ENCODE data around the gene TGFA. TPM values are rescaled to one million over a fixed set of nuclear protein-coding genes. Genes with fewer than 3 reads are reported as not detected.

TGFA gene
- total RNA-seq, 1 donor from 2014 or later: not detected

GRCh38 chr2:70433315-70433714, 120.3 kb downstream of the TGFA start:
- H3K4me1 Mint-ChIP-seq (ENCODE audit: low read depth): no peaks in the 10 kb centered on the region
- intact Hi-C loops (cut with micrococcal nuclease): no loop called here

DNA sequence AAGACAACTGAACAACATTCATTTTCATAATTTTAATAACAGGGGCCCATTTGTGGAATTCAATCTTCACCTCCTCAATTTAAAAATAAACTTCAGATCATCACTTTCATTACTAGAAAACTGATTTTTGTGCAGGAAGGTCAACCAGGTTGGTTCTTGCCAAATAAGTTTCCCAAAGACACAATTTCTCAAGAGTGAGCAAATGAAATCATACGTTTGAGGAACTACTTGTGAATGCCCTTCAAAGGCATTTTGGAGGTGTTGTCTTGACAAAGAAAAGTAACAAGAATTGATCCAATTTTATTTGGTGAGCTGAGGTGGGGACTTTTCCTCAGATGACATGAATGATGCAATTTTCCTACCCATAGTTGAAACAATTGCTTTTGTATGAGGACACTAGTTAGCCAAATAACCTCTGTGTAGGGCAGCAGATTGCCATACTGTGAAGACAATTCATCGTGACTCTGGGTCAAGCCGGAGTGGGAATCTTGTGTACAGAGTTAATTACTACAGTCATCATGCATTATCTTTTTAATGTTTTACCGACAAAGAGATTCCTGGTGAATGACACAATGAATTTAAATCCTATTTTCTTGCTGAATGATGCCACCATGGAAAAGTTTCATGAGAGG, 121.8 kb downstream of the TGFA start:
- Mint-ChIP-seq H3K9me3 (no peaks in the 10 kb centered on the region), H3K36me3 (ENCODE audit: low read depth) (no peaks in the 10 kb centered on the region), H3K4me3 (ENCODE audit: low read depth) (no peak overlapping the region), H3K27ac (no peak overlapping the region), H3K27me3 (ENCODE audit: low read depth) (peaks cover 4% of the 10 kb centered on the region), H3K4me1 (ENCODE audit: low read depth) (no peaks in the 10 kb centered on the region)
- DNase-seq (ENCODE audit: low spot score): no peak
- intact Hi-C loops (cut with micrococcal nuclease): no loop called here

More at GRCh38 chr2:70433315-70433714, 120.3 kb downstream of the TGFA start:
- H3K27ac Mint-ChIP-seq: no peak overlapping the region
- no peaks in the 10 kb centered on the region for H3K36me3 Mint-ChIP-seq (ENCODE audit: low read depth)
- no peak for DNase-seq (ENCODE audit: low spot score)
- H3K27me3 Mint-ChIP-seq (ENCODE audit: low read depth): peaks cover 8% of the 10 kb centered on the region
- H3K9me3 Mint-ChIP-seq: no peaks in the 10 kb centered on the region
- H3K4me3 Mint-ChIP-seq (ENCODE audit: low read depth): no peak overlapping the region

DNA sequence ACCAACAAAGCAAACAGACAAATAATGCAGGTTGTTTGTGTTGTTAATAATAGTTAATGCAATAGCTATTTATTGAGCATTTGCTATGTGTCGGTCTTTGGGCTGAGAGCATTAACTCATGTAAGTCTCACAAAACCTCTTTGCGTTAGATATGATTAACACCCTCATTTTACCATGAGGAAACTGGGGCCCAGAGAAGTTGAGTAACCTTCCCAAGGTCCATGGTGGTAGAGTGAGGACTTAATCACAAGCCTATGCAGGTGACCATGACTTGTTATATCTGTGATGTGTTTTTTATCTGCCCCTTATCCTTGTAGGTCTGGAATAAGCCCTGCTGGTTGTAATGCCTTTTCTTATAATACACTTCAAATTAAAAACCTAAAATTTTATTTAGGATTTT, 127.3 kb downstream of the TGFA start:
- Mint-ChIP-seq H3K27me3 (ENCODE audit: low read depth) (peaks cover 2% of the 10 kb centered on the region), H3K4me1 (ENCODE audit: low read depth) (no peaks in the 10 kb centered on the region), H3K36me3 (ENCODE audit: low read depth) (no peaks in the 10 kb centered on the region), H3K9me3 (no peaks in the 10 kb centered on the region), H3K27ac (no peak overlapping the region), H3K4me3 (ENCODE audit: low read depth) (no peak overlapping the region)
- no peak for DNase-seq (ENCODE audit: low spot score)
- intact Hi-C loops (cut with micrococcal nuclease): no loop called here

DNA sequence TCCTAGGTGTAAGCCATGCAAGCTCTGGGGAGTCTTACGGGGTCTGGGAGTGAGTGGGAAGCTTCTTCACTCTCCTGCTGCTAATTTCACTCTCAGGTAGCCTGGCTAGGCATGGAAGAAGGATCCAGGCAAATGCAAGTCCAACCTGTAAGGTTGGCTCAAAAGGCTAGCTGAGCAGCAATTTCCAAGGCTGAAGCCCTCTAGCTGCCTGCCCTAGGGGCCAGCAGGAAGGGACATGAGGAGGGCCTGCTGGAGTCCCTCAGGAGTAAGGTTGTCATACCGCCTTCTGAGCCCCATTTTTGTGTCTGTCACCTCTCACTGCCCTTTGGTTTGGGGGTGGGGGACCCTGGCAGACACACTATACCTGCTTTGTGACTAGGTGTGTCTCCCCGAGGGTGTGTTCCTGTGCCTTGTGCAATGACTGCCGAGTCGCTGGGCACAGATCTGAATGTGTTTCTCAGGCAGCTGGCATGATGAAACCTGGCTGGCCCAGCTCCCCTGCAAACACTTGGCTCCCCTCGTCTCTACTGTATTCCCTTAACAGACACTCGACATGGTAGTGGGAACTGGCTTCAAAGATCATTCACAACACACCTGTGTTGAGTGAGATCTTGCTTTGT, 127.8 kb downstream of the TGFA start:
- peaks cover 2% of the 10 kb centered on the region for H3K27me3 Mint-ChIP-seq (ENCODE audit: low read depth)
- no peaks in the 10 kb centered on the region for H3K4me1 Mint-ChIP-seq (ENCODE audit: low read depth)
- H3K36me3 Mint-ChIP-seq (ENCODE audit: low read depth): no peaks in the 10 kb centered on the region
- intact Hi-C loops (cut with micrococcal nuclease): no loop called here
- DNase-seq (ENCODE audit: low spot score): no peak
- H3K27ac Mint-ChIP-seq: no peak overlapping the region
- H3K4me3 Mint-ChIP-seq (ENCODE audit: low read depth): no peak overlapping the region
- no peaks in the 10 kb centered on the region for H3K9me3 Mint-ChIP-seq

- H3K36me3 Mint-ChIP-seq (ENCODE audit: low read depth): no peaks in the 10 kb centered on the region
- H3K4me1 Mint-ChIP-seq (ENCODE audit: low read depth): no peaks in the 10 kb centered on the region
- H3K27me3 Mint-ChIP-seq (ENCODE audit: low read depth): peaks cover 11% of the 10 kb centered on the region
- no peaks in the 10 kb centered on the region for H3K9me3 Mint-ChIP-seq
- intact Hi-C loops (cut with micrococcal nuclease): no loop called here
- H3K4me3 Mint-ChIP-seq (ENCODE audit: low read depth): no peak overlapping the region
- no peak for DNase-seq (ENCODE audit: low spot score)
- H3K27ac Mint-ChIP-seq: no peak overlapping the region
Observed at GRCh38 chr2:70420740-70421139, 132.9 kb downstream of the TGFA start.

DNA sequence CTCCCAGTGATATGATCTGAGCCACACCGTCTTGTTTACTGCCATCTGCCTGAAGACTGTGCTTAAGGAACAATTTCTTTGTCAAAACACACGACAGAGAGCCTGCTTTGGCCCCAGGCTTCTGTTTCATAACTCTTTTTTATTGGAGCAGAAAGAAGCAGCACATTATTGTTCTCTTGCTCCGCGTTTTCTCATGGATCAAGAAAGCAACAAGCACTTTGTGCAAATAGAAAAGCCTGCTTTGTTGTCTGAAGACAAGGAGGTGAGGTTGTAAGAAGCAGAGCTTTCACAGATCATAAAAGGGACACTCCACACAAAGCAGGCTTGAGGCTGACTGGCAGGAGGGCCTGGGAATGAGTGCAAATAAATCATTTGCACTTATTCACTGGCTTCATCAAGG, 133.5 kb downstream of the TGFA start:
- H3K4me3 Mint-ChIP-seq (ENCODE audit: low read depth): no peak overlapping the region
- no peak overlapping the region for H3K27ac Mint-ChIP-seq
- no peaks in the 10 kb centered on the region for H3K4me1 Mint-ChIP-seq (ENCODE audit: low read depth)
- no peaks in the 10 kb centered on the region for H3K36me3 Mint-ChIP-seq (ENCODE audit: low read depth)
- H3K27me3 Mint-ChIP-seq (ENCODE audit: low read depth): peaks cover 13% of the 10 kb centered on the region
- intact Hi-C loops (cut with micrococcal nuclease): no loop called here
- no peaks in the 10 kb centered on the region for H3K9me3 Mint-ChIP-seq
- DNase-seq (ENCODE audit: low spot score): no peak

- DNase-seq (ENCODE audit: low spot score): no peak
- H3K27ac Mint-ChIP-seq: no peak overlapping the region
- intact Hi-C loops (cut with micrococcal nuclease): no loop called here
- no peaks in the 10 kb centered on the region for H3K36me3 Mint-ChIP-seq (ENCODE audit: low read depth)
- H3K4me1 Mint-ChIP-seq (ENCODE audit: low read depth): no peaks in the 10 kb centered on the region
- H3K9me3 Mint-ChIP-seq: no peaks in the 10 kb centered on the region
- peaks cover 17% of the 10 kb centered on the region for H3K27me3 Mint-ChIP-seq (ENCODE audit: low read depth)
- H3K4me3 Mint-ChIP-seq (ENCODE audit: low read depth): no peak overlapping the region
Observed at GRCh38 chr2:70418514-70418913, 135.1 kb downstream of the TGFA start.

DNA sequence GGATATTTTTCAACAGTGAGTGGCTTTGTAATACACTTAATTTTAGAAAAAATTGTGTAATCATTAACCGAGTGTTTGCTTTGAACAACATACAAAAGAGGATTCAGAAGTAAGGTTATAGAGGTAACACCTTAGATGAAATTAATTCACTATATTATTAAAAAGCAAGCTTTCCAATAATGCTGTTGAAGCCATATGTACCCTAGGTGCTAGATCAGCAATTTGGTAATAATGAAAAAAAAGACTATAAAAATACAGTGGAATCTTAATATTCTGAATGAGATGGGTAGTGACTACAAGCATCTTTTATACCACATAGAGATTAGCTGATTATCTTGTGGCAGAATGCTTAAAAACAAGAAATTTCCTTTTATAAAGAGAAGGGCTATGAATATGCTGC, 136.6 kb downstream of the TGFA start:
- no peak overlapping the region for H3K27ac Mint-ChIP-seq
- H3K27me3 Mint-ChIP-seq (ENCODE audit: low read depth): peaks cover 20% of the 10 kb centered on the region
- H3K9me3 Mint-ChIP-seq: no peaks in the 10 kb centered on the region
- no peaks in the 10 kb centered on the region for H3K4me1 Mint-ChIP-seq (ENCODE audit: low read depth)
- DNase-seq (ENCODE audit: low spot score): no peak
- H3K36me3 Mint-ChIP-seq (ENCODE audit: low read depth): no peaks in the 10 kb centered on the region
- H3K4me3 Mint-ChIP-seq (ENCODE audit: low read depth): no peak overlapping the region
- intact Hi-C loops (cut with micrococcal nuclease): no loop called here

DNA sequence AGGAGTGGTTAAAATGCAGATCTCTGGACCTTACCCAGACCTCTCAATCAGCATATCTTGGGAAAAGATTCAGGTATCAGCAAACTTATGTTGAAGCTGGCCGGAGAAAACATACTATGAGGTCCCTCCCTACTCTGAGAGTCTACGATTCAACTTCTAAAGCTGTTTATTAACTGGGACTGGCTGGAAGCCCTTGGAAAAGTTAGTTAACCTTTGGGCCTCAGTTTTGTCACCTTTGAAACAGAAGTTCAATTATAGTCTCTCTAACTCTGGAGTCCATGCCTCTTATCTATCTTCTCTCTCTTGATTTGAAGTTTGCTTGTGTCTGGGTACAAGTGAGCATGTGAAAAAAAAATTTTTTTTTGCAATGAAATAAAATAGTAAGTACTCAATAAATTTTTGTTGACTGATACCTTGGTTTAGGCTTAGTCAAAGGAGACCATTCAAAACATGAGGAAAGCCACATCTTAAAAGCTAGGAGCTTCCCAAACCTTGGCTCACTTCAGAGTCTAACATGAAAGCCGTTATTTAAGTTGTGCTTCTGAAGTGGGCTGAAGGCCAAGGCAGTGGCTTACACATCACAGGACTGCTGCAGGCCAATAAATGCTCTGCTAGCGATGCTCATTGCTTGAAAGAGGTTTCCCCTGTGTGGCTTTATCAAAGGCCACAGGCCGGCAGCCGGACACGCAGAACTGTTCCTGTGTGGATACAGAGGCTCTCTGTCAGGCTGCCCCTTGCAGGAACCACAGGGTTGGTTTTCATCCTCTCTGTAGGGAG, 141.1 kb downstream of the TGFA start:
- Mint-ChIP-seq H3K36me3 (ENCODE audit: low read depth) (no peaks in the 10 kb centered on the region), H3K27ac (no peak overlapping the region), H3K4me3 (ENCODE audit: low read depth) (no peak overlapping the region), H3K4me1 (ENCODE audit: low read depth) (no peaks in the 10 kb centered on the region), H3K9me3 (no peaks in the 10 kb centered on the region), H3K27me3 (ENCODE audit: low read depth) (peaks cover 26% of the 10 kb centered on the region)
- DNase-seq (ENCODE audit: low spot score): no peak
- intact Hi-C loops (cut with micrococcal nuclease): no loop called here

GRCh38 chr2:70411483-70412125, 142.0 kb downstream of the TGFA start:
- Mint-ChIP-seq H3K9me3 (no peaks in the 10 kb centered on the region), H3K27me3 (ENCODE audit: low read depth) (peaks cover 23% of the 10 kb centered on the region), H3K4me1 (ENCODE audit: low read depth) (no peaks in the 10 kb centered on the region)

DNA sequence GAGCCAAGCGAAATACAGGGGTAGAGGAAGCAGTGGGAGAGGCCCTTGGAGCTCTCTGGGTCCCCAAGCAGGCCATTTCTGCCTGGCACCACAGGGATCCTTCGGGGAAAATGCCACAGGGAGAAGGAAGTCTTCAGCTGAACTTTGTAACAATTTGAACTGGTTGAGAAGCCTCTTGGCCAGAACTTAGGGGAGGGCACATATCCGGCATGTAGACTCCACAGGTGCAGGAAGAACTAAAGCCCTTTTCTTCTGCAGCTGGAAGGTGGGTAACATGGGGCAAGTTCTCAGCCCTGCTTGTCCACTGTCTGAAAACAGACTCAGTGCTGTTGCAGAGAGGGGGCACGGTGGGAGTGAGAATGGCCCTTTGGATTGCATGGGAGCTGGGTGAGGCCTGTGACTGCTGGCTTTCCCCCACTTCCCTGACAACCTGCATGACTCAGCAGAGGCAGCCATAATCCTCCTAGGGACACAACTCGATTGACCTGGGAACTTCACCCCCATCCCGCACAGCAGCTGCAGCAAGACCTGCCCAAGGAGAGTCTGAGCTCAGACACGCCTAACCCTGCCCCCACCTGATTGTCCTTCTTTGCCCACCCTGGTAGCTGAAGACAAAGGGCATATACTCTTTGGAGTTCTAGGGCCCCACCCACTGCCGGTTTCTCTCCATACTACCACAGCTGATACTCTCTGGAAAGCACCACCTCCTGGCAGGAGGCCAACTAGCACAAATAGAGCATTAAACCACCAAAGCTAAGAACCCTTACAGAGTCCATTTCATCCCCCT, 150.2 kb downstream of the TGFA start:
- peaks cover 6% of the 10 kb centered on the region for H3K27me3 Mint-ChIP-seq (ENCODE audit: low read depth)
- intact Hi-C loops (cut with micrococcal nuclease): no loop called here
- H3K27ac Mint-ChIP-seq: no peak overlapping the region
- no peak overlapping the region for H3K4me3 Mint-ChIP-seq (ENCODE audit: low read depth)
- no peaks in the 10 kb centered on the region for H3K9me3 Mint-ChIP-seq
- no peak for DNase-seq (ENCODE audit: low spot score)
- no peaks in the 10 kb centered on the region for H3K36me3 Mint-ChIP-seq (ENCODE audit: low read depth)
- no peaks in the 10 kb centered on the region for H3K4me1 Mint-ChIP-seq (ENCODE audit: low read depth)

More at GRCh38 chr2:70411483-70412125, 142.0 kb downstream of the TGFA start:
- intact Hi-C loops (cut with micrococcal nuclease): no loop called here
- no peaks in the 10 kb centered on the region for H3K36me3 Mint-ChIP-seq (ENCODE audit: low read depth)
- no peak for DNase-seq (ENCODE audit: low spot score)
- no peak overlapping the region for H3K27ac Mint-ChIP-seq
- H3K4me3 Mint-ChIP-seq (ENCODE audit: low read depth): no peak overlapping the region

DNA sequence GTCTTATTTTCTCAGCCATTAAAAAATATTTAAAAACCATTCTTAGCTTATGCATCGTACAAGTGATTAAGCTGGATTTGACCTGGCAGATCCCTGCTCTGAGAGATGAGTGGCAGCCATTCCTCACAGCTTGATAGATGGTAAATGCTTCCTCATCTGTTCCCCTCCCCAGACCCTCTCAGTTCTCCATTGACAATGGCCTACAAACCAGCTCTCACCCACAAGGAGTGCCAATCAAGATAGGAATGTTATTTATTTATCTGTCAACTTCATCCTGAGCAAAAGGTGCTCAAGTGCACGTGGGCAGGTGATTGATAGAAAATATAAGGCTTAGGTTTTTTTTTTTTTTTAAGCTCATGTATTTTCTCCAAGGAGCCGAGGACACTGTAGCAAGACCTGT, 153.1 kb downstream of the TGFA start:
- Mint-ChIP-seq H3K27me3 (ENCODE audit: low read depth) (peaks cover 10% of the 10 kb centered on the region), H3K27ac (no peak overlapping the region), H3K4me3 (ENCODE audit: low read depth) (no peak overlapping the region), H3K36me3 (ENCODE audit: low read depth) (no peaks in the 10 kb centered on the region), H3K9me3 (no peaks in the 10 kb centered on the region), H3K4me1 (ENCODE audit: low read depth) (no peaks in the 10 kb centered on the region)
- intact Hi-C loops (cut with micrococcal nuclease): no loop called here
- DNase-seq (ENCODE audit: low spot score): no peak
